ENCODE results near the gene CCSAP. TPM values are rescaled to one million over a fixed set of nuclear protein-coding genes. Genes with fewer than 3 reads are reported as not detected.

Gene CCSAP
- total RNA-seq, 1 experiment from 2014 or later = 11.3 TPM

DNA sequence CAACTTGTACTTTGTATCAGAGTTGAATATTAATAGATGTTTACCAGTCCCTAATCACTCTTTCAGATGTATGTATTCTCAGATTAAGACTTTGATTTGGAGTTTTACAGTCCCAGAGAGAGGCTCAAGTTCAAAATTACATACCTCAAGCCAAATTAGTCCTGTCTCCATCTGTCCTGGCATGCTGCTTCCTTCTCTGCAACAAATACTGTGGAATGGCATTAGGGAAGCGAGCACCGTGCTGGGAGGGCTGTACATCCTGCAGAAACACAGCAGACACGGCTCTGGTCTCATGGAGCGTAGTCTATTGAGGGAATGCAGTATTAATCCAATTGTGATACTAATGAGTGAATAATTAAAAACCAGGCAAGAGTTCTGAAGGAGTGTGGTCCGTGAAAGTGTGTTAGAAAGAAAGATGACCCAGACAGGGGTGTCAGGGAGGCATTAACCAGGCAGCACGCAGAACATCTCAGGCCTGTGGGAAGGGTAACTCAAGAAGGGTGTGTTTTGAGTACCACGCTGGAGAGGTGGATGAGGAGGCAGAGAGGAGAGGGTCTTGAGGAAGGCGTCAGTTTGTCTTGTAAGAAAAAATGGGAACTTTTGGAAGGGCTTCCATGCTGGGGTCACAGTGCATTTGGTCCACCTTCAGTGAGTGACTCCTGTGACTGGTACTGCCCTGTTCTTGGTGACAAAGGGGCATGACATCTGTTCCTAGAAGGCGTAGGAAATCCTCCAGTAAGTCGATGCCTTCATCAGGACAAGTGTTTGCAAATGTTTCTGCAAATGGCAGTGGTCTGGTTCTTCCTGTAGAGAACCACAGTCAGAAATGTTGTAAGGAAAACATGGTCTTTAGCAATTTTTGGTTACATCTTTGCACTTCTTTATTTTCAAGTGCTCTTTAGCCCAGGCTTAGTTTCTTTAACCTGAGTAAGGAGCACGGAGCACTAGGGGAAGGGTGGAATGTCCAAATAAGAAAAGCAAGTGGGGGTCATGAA lies 70.4 kb downstream of the CCSAP start:
- H3K27me3 Mint-ChIP-seq (ENCODE audit: insufficient read depth, unreplicated experiment) = no peaks in the 10 kb centered on the region
- ChIA-PET CTCF (interaction anchor here (0.6 to 1.3 kb wide), 6 partner anchors 9 to 801 kb away, joined by 3 to 5 read pairs (median 4); no protein-coding TSS in a partner anchor), POLR2A (interaction anchor here (0.6 to 6.1 kb wide), 22 partner anchors 9 to 1371 kb away, joined by 3 to 76 read pairs (median 4); partner anchors contain the start of genes CCSAP and NUP133)
- H3K27ac Mint-ChIP-seq (ENCODE audit: low read depth, unreplicated experiment) = peak overlapping the region; percentile 77
- TF ChIP-seq, protein P1, sequence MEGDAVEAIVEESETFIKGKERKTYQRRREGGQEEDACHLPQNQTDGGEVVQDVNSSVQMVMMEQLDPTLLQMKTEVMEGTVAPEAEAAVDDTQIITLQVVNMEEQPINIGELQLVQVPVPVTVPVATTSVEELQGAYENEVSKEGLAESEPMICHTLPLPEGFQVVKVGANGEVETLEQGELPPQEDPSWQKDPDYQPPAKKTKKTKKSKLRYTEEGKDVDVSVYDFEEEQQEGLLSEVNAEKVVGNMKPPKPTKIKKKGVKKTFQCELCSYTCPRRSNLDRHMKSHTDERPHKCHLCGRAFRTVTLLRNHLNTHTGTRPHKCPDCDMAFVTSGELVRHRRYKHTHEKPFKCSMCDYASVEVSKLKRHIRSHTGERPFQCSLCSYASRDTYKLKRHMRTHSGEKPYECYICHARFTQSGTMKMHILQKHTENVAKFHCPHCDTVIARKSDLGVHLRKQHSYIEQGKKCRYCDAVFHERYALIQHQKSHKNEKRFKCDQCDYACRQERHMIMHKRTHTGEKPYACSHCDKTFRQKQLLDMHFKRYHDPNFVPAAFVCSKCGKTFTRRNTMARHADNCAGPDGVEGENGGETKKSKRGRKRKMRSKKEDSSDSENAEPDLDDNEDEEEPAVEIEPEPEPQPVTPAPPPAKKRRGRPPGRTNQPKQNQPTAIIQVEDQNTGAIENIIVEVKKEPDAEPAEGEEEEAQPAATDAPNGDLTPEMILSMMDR (IDR thresholded peaks at IDR 0.05; ENCODE audit: unreplicated experiment) = no peak
- H3K4me1 Mint-ChIP-seq (ENCODE audit: insufficient read depth, unreplicated experiment) = peaks cover 48% of the 10 kb centered on the region
- DNase-seq (ENCODE audit: unreplicated experiment) = peak; percentile 32
- H3K9me3 Mint-ChIP-seq (ENCODE audit: unreplicated experiment) = no peaks in the 10 kb centered on the region
- TSS peak; percentile 52 for BruUV-seq (replicated peaks)
- peaks cover 21% of the 10 kb centered on the region for H3K36me3 Mint-ChIP-seq (ENCODE audit: insufficient read depth, unreplicated experiment)
- intact Hi-C loops (cut with micrococcal nuclease) = loop anchor here (5.0 kb wide), 2 partner anchors 70 to 210 kb away; partner anchors contain the start of gene CCSAP
- H3K4me3 Mint-ChIP-seq (ENCODE audit: unreplicated experiment) = peak overlapping the region; percentile 80

DNA sequence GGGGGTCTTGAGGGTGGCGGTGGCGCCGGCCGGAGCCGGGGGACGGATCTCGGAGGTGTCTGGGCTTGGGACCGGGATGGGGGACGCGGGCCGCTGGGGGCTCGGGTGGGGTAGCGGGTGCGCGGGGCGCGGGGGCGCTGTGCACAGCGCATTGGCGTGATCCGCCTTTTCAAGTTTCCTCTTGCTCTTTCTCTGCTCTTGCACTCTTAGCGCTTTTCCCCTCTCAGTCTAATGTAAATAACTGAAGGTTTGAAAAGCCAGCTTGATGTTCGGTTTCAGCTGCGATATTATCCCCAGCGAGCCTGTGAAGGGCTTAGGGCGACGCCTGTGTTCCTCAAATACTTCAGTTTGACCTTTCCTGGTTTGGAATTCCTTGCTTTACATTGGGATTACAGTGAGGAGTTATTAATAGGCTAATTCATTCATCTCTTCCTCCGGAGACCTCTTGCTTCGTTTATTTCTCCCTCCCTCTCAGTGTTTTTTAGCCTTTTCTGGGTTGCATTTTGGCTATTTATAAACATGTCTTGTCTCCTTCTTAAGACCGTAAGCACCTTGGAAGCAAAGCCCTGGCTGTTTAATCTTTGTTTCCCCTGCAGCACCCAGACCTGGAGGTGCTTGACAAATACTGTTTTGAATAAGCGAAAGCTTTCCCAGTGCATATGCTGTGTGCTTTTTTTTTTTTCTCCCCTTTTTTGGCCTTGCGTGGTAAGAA lies 71.2 kb downstream of the CCSAP start:
- CTCF ChIA-PET = interaction anchor here (0.6 to 1.2 kb wide), 3 partner anchors 10 to 323 kb away, joined by 3 to 4 read pairs (median 4); no protein-coding TSS in a partner anchor
- intact Hi-C loops (cut with micrococcal nuclease) = loop anchor here (5.0 kb wide), 2 partner anchors 71 to 211 kb away; partner anchors contain the start of gene CCSAP
- Mint-ChIP-seq H3K9me3 (ENCODE audit: unreplicated experiment) (peaks cover 6% of the 10 kb centered on the region), H3K4me3 (ENCODE audit: unreplicated experiment) (peak overlapping the region; percentile 80), H3K4me1 (ENCODE audit: insufficient read depth, unreplicated experiment) (peaks cover 48% of the 10 kb centered on the region), H3K27ac (ENCODE audit: low read depth, unreplicated experiment) (peak overlapping the region; percentile 77), H3K27me3 (ENCODE audit: insufficient read depth, unreplicated experiment) (no peaks in the 10 kb centered on the region), H3K36me3 (ENCODE audit: insufficient read depth, unreplicated experiment) (peaks cover 28% of the 10 kb centered on the region)
- TF ChIP-seq, protein P1 (IDR thresholded peaks at IDR 0.05; ENCODE audit: unreplicated experiment) = no peak
- BruUV-seq (replicated peaks) = no TSS peak
- POLR2A ChIA-PET = interaction anchor here (0.6 to 6.1 kb wide), 22 partner anchors 9 to 1371 kb away, joined by 3 to 76 read pairs (median 4); partner anchors contain the start of genes CCSAP and NUP133
- peak; percentile 53 for DNase-seq (ENCODE audit: unreplicated experiment)

Other genes starting within 250 kb of the CCSAP start
- gene RAB4A, start 71.9 kb downstream of the CCSAP start, total RNA-seq (2022) = 87.4 and 88.6 TPM in 2 replicates
- gene ACTA1, start 91.0 kb upstream of the CCSAP start, total RNA-seq (2022) = 0.42 TPM in 1 of 2 replicates, not detected in the other
- gene NUP133, start 165.3 kb upstream of the CCSAP start, total RNA-seq (2022) = 65.2 and 67.3 TPM in 2 replicates
- gene ABCB10, start 215.7 kb upstream of the CCSAP start, total RNA-seq (2022) = 34.8 and 38.4 TPM in 2 replicates

Data from MCF 10A (cell line).